B cell (primary cell): ENCODE measurements around the gene RPS15. TPM values are rescaled to one million over a fixed set of nuclear protein-coding genes. Genes with fewer than 3 reads are reported as not detected.
A peak's percentile ranks its signal among the peaks of the same experiment; 100 is the strongest.

ENCODE experiments used
- ATAC-seq: fragments of 200-7000 bp; cut with Tn5 transposase; one replicate; pipeline ENCODE4 v1.10.0; 2021; ENCODE audit warnings: low read depth, mild to moderate bottlenecking, moderate number of reproducible peaks, moderate library complexity
- CTCF ChIA-PET: fragments of 350-600 bp; sonication (Branson Sonifier 250); formaldehyde crosslinking; loops from one replicate; lab custom pipeline; 2021; ENCODE audit warnings: antibody characterized with exemption, inconsistent platforms; lab: Charles Lee
- POLR2A ChIA-PET: fragments of 350-600 bp; sonication (Branson Sonifier 250); formaldehyde crosslinking; loops from one replicate; lab custom pipeline; 2021; ENCODE audit warnings: antibody characterized with exemption; lab: Charles Lee
- DNase-seq: peaks from one replicate; pipeline ENCODE4 v3.0.0; 2013
- H2AFZ ChIP-seq: 2 replicates; pipeline ENCODE4 v1.6.1; 2012; ENCODE audit warnings: mild to moderate bottlenecking, low read depth, low read length; ENCODE audit not compliant: insufficient read depth, poor library complexity, severe bottlenecking
- H3K27ac ChIP-seq, 2 donors: 1 replicate in 1 of 2; 2 replicates in 1 of 2; pipeline ENCODE4 v1.5.1; 2012 to 2013; ENCODE audit warnings: low read length in 2 of 2, mild to moderate bottlenecking in 2 of 2, moderate library complexity in 1 of 2
- H3K27me3 ChIP-seq, 4 experiments: fragments of 200-600 bp in 1 of 4; sonication (generic) in 1 of 4; replicated peaks in 1 of 4; 1 replicate in 2 of 4; 2 replicates in 2 of 4; pipeline versions ENCODE4 v1.6.1 to v1.7.0; 2013 to 2016; ENCODE audit warnings: low read length in 3 of 4, mild to moderate bottlenecking in 2 of 4, mixed read lengths in 1 of 4, moderate library complexity in 1 of 4; ENCODE audit not compliant: insufficient read depth in 4 of 4, control insufficient read depth in 3 of 4; ENCODE audit errors: control extremely low read depth in 1 of 4
- H3K36me3 ChIP-seq, 2 experiments: replicated peaks in 1 of 2; 1 replicate in 1 of 2; 2 replicates in 1 of 2; pipeline versions ENCODE4 v1.6.1 to v1.7.1; 2013; ENCODE audit warnings: low read length in 1 of 2; ENCODE audit not compliant: insufficient read depth in 2 of 2, control insufficient read depth in 1 of 2; ENCODE audit errors: control extremely low read depth in 1 of 2, extremely low read depth in 1 of 2
- H3K4me1 ChIP-seq, 2 donors: fragments of 200-600 bp in 1 of 2; sonication (generic) in 1 of 2; 1 replicate in 1 of 2; 2 replicates in 1 of 2; pipeline versions ENCODE4 v1.5.1 to v1.6.1; 2013 to 2017; ENCODE audit warnings: low read length in 2 of 2; ENCODE audit not compliant: control insufficient read depth in 2 of 2, insufficient read depth in 2 of 2
- H3K4me2 ChIP-seq: replicated peaks from 2 replicates; pipeline ENCODE3; 2012; ENCODE audit warnings: mild to moderate bottlenecking, low read depth, low read length; ENCODE audit not compliant: poor library complexity, severe bottlenecking
- H3K4me3 ChIP-seq, 5 experiments: fragments of 200-600 bp in 1 of 5; sonication (generic) in 1 of 5; 1 replicate in 3 of 5; 2 replicates in 2 of 5; pipeline versions ENCODE4 v1.5.1 to v1.7.0; 2011 to 2016; ENCODE audit warnings: low read length in 4 of 5, mild to moderate bottlenecking in 4 of 5, low read depth in 2 of 5, control low read depth in 1 of 5, moderate library complexity in 1 of 5; ENCODE audit not compliant: insufficient read depth in 1 of 5; ENCODE audit errors: control extremely low read depth in 1 of 5, extremely low read depth in 1 of 5
- H3K79me2 ChIP-seq: fragments of 200-600 bp; sonication (generic); one replicate; pipeline ENCODE4 v1.6.0; 2016; ENCODE audit warnings: low read length; ENCODE audit not compliant: control insufficient read depth, insufficient read depth
- H3K9ac ChIP-seq: fragments of 200-600 bp; sonication (generic); 2 replicates; pipeline ENCODE4 v1.6.1; 2017; ENCODE audit warnings: mild to moderate bottlenecking, low read length, moderate library complexity
- H3K9me3 ChIP-seq, 3 donors: one replicate each; pipeline versions ENCODE4 v1.6.1 to v1.7.1; 2013; ENCODE audit warnings: low read length in 2 of 3; ENCODE audit not compliant: control insufficient read depth in 2 of 3, insufficient read depth in 1 of 3; ENCODE audit errors: control extremely low read depth in 1 of 3
- H4K20me1 ChIP-seq: 2 replicates; pipeline ENCODE4 v1.6.0; 2012; ENCODE audit warnings: mild to moderate bottlenecking, low read length; ENCODE audit not compliant: insufficient read depth, control insufficient read depth, poor library complexity, severe bottlenecking
- H3K27ac Mint-ChIP-seq: one replicate; pipeline ENCODE4 v1.8.0; 2021; ENCODE audit warnings: mixed read lengths
- H3K27me3 Mint-ChIP-seq: one replicate; pipeline ENCODE4 v1.8.0; 2021; ENCODE audit warnings: mixed read lengths
- H3K4me1 Mint-ChIP-seq: one replicate; pipeline ENCODE4 v1.8.0; 2021; ENCODE audit warnings: mixed read lengths
- H3K4me3 Mint-ChIP-seq: one replicate; pipeline ENCODE4 v1.8.0; 2021; ENCODE audit warnings: mixed read lengths
- H3K9me3 Mint-ChIP-seq: one replicate; pipeline ENCODE4 v1.8.0; 2022; ENCODE audit warnings: mixed read lengths; ENCODE audit not compliant: insufficient read depth
- CTCF ChIP-seq: fragments of 200-600 bp; IDR thresholded peaks from one replicate; pipeline ENCODE4 v1.8.0; 2022; ENCODE audit warnings: antibody characterized with exemption, mild to moderate bottlenecking
- EZH2 ChIP-seq: IDR thresholded peaks from 2 replicates; pipeline ENCODE4 v1.6.1; 2012; ENCODE audit warnings: borderline replicate concordance, low read depth, mild to moderate bottlenecking, moderate library complexity, low read length; ENCODE audit not compliant: insufficient read depth, poor library complexity, severe bottlenecking
- WGBS: methylation state at CpG from one replicate; pipeline ENCODE4 v1.1.5; 2013; ENCODE audit warnings: missing lambda C conversion rate; ENCODE audit not compliant: insufficient coverage; 5-methylcytosine and 5-hydroxymethylcytosine counted together
- intact Hi-C: fragments of 100-400 bp; cut with micrococcal nuclease; formaldehyde crosslinking; loops from one replicate; pipeline ENCODE4 v1.10.0; 2022
- polyA plus RNA-seq: library from polyadenylated mRNA; depleted of rRNA; stranded (reverse); fragments of >200 nt; gene quantifications from 2 replicates; pipeline ENCODE4 v1.2.3, GENCODE V29; 2012
- total RNA-seq, 2 donors: library from RNA; stranded (reverse); fragments of 120-200 nt in 1 of 2; gene quantifications; 1 replicate in 1 of 2; 2 replicates in 1 of 2; pipeline versions ENCODE4 v1.2.3 to v1.2.4, GENCODE V29; 2013 to 2022

RPS15 gene
- total and polyA plus RNA-seq, 2 donors (not counting 1 experiment from before 2014, with no cell fraction given): 1,520 to 6,007 TPM

GRCh38 chr19:1483131-1483978 lies 45.2 kb downstream of the RPS15 start:
- peaks cover 4% of the 10 kb centered on the region for H3K4me1 Mint-ChIP-seq
- POLR2A ChIA-PET: no interaction called here

More at GRCh38 chr19:1483131-1483978, 45.2 kb downstream of the RPS15 start:
- DNase-seq (peak; percentile 16), ATAC-seq (no peak)
- H3K27ac ChIP-seq: no peak overlapping the region
- H3K4me1 ChIP-seq: peaks cover 2 to 9% of the 10 kb centered on the region in 2 donors
- WGBS: 96% methylated on average over 68 of the region's 77 CpGs
- H3K27me3 Mint-ChIP-seq: no peaks in the 10 kb centered on the region
- no peak overlapping the region for H3K4me2 ChIP-seq
- intact Hi-C loops: no loop called here
- no peak overlapping the region for H3K4me3 Mint-ChIP-seq
- H3K9ac ChIP-seq: no peak overlapping the region
- H3K9me3 Mint-ChIP-seq: no peaks in the 10 kb centered on the region
- H4K20me1 ChIP-seq: peaks cover 5% of the 10 kb centered on the region
- no peak overlapping the region for H3K27ac Mint-ChIP-seq
- CTCF ChIA-PET: no interaction called here
- H3K9me3 ChIP-seq: peaks cover 0 to 4% (median 0%) of the 10 kb centered on the region in 3 donors
- no peak overlapping the region for H2AFZ ChIP-seq
- H3K4me3 ChIP-seq: no peak overlapping the region
- H3K36me3 ChIP-seq: no peaks in the 10 kb centered on the region
- H3K79me2 ChIP-seq: peaks cover 10% of the 10 kb centered on the region
- no peaks in the 10 kb centered on the region for H3K27me3 ChIP-seq
- no peak for TF ChIP-seq EZH2
- TF ChIP-seq CTCF: no peak
